ENCODE data around the gene SIAH2. TPM values are rescaled to one million over a fixed set of nuclear protein-coding genes. Genes with fewer than 3 reads are reported as not detected.
A peak's percentile ranks its signal among the peaks of the same experiment; 100 is the strongest.

The SIAH2 gene
- total RNA-seq, 5 donors from 2014 or later (not counting 1 experiment from before 2014, with no cell fraction given): 24.5 to 40.3 (median 26.4) TPM

GRCh38 chr3:150766742-150767141, 3.8 kb upstream of the SIAH2 start:
- no peak for DNase-seq
- no peak overlapping the region for H3K4me3 ChIP-seq (ENCODE audit: control insufficient read depth in 1 of 2, extremely low read depth in 1 of 2, low read length in 1 of 2)
- CTCF ChIA-PET: interaction anchor here (0.7 to 1.0 kb wide), 5 partner anchors 21 to 358 kb away, joined by 3 to 4 read pairs (median 3); partner anchors contain the start of gene SELENOT (in 1 of the 2)
- peaks cover 19 to 22% (median 21%) of the 10 kb centered on the region in 3 donors for H3K4me1 Mint-ChIP-seq
- WGBS (ENCODE audit: insufficient coverage): no CpG with 5 or more reads among the region's 3 CpGs
- no peaks in the 10 kb centered on the region for H3K27me3 Mint-ChIP-seq
- no peak overlapping the region for H3K27ac Mint-ChIP-seq
- H3K36me3 ChIP-seq (ENCODE audit: control insufficient read depth in 2 of 2, extremely low read depth in 1 of 2, insufficient read depth in 1 of 2, low read length in 1 of 2): no peaks in the 10 kb centered on the region
- H3K27me3 ChIP-seq (replicated peaks in 1 of 2; ENCODE audit: control insufficient read depth in 2 of 2, extremely low read depth in 1 of 2, insufficient read depth in 2 of 2, low read length in 1 of 2): no peaks in the 10 kb centered on the region
- H3K27ac ChIP-seq (ENCODE audit: low read length): no peak overlapping the region
- H3K9me3 Mint-ChIP-seq: no peaks in the 10 kb centered on the region
- no peak overlapping the region for H3K4me3 Mint-ChIP-seq
- no peaks in the 10 kb centered on the region for H3K36me3 Mint-ChIP-seq
- no peaks in the 10 kb centered on the region for H3K9me3 ChIP-seq
- H3K4me1 ChIP-seq (ENCODE audit: control insufficient read depth in 1 of 2, extremely low read depth in 1 of 2, insufficient read depth in 2 of 2, low read length in 2 of 2): peaks cover 3 to 13% of the 10 kb centered on the region in 2 experiments
- POLR2A ChIA-PET: interaction anchor here in 1 of 2 donors (0.7 kb wide), 1 partner anchor 214 kb away, joined by 3 read pairs; no protein-coding TSS in a partner anchor
- no peak for ATAC-seq (replicated peaks in 1 of 4)

GRCh38 chr3:150765949-150766720, 3.2 kb upstream of the SIAH2 start:
- 69% methylated on average over 5 of the region's 8 CpGs for WGBS (ENCODE audit: insufficient coverage)
- no peak for ATAC-seq (replicated peaks in 1 of 4)
- DNase-seq: no peak
- no peaks in the 10 kb centered on the region for H3K9me3 ChIP-seq
- Mint-ChIP-seq H3K36me3 (no peaks in the 10 kb centered on the region), H3K27me3 (no peaks in the 10 kb centered on the region), H3K27ac (peak overlapping the region in 1 of 2 donors; percentile 59), H3K9me3 (no peaks in the 10 kb centered on the region), H3K4me3 (no peak overlapping the region), H3K4me1 (peaks cover 23 to 27% (median 27%) of the 10 kb centered on the region in 3 donors)
- H3K4me3 ChIP-seq (ENCODE audit: control insufficient read depth in 1 of 2, extremely low read depth in 1 of 2, low read length in 1 of 2): no peak overlapping the region
- no peaks in the 10 kb centered on the region for H3K36me3 ChIP-seq (ENCODE audit: control insufficient read depth in 2 of 2, extremely low read depth in 1 of 2, insufficient read depth in 1 of 2, low read length in 1 of 2)
- H3K4me1 ChIP-seq (ENCODE audit: control insufficient read depth in 1 of 2, extremely low read depth in 1 of 2, insufficient read depth in 2 of 2, low read length in 2 of 2): peaks cover 9 to 13% of the 10 kb centered on the region in 2 experiments
- H3K27ac ChIP-seq (ENCODE audit: low read length): no peak overlapping the region
- ChIA-PET POLR2A (no interaction called here), CTCF (interaction anchor here (0.7 to 1.0 kb wide), 5 partner anchors 21 to 358 kb away, joined by 3 to 4 read pairs (median 3); partner anchors contain the start of gene SELENOT (in 1 of the 2))
- no peaks in the 10 kb centered on the region for H3K27me3 ChIP-seq (replicated peaks in 1 of 2; ENCODE audit: control insufficient read depth in 2 of 2, extremely low read depth in 1 of 2, insufficient read depth in 2 of 2, low read length in 1 of 2)

GRCh38 chr3:150764967-150765366, 2.0 kb upstream of the SIAH2 start:
- H3K9me3 Mint-ChIP-seq: no peaks in the 10 kb centered on the region
- peak overlapping the region in 2 of 3 donors; percentile 0 to 92 for H3K4me3 Mint-ChIP-seq
- Histone ChIP-seq H3K9me3 (no peaks in the 10 kb centered on the region), H3K4me1 (ENCODE audit: control insufficient read depth in 1 of 2, extremely low read depth in 1 of 2, insufficient read depth in 2 of 2, low read length in 2 of 2) (peaks cover 20% of the 10 kb centered on the region in 2 experiments), H3K27ac (ENCODE audit: low read length) (peak overlapping the region; percentile 97), H3K27me3 (replicated peaks in 1 of 2; ENCODE audit: control insufficient read depth in 2 of 2, extremely low read depth in 1 of 2, insufficient read depth in 2 of 2, low read length in 1 of 2) (no peaks in the 10 kb centered on the region), H3K36me3 (ENCODE audit: control insufficient read depth in 2 of 2, extremely low read depth in 1 of 2, insufficient read depth in 1 of 2, low read length in 1 of 2) (no peaks in the 10 kb centered on the region), H3K4me3 (ENCODE audit: control insufficient read depth in 1 of 2, extremely low read depth in 1 of 2, low read length in 1 of 2) (no peak overlapping the region)
- H3K36me3 Mint-ChIP-seq: no peaks in the 10 kb centered on the region
- H3K27ac Mint-ChIP-seq: peak overlapping the region; percentile 99
- no peak for DNase-seq
- no peaks in the 10 kb centered on the region for H3K27me3 Mint-ChIP-seq
- POLR2A ChIA-PET: no interaction called here
- CTCF ChIA-PET: interaction anchor here (1.1 to 2.9 kb wide), 6 partner anchors 12 to 220 kb away, joined by 3 to 20 read pairs (median 6); partner anchors contain the start of gene SELENOT (in 1 of the 2)
- no peak for ATAC-seq (replicated peaks in 1 of 4)
- peaks cover 34 to 39% (median 38%) of the 10 kb centered on the region in 3 donors for H3K4me1 Mint-ChIP-seq
- 80% methylated on average over 2 of the region's 2 CpGs for WGBS (ENCODE audit: insufficient coverage)

- Histone ChIP-seq H3K9me3 (no peaks in the 10 kb centered on the region), H3K4me3 (ENCODE audit: control insufficient read depth in 1 of 2, extremely low read depth in 1 of 2, low read length in 1 of 2) (no peak overlapping the region), H3K36me3 (ENCODE audit: control insufficient read depth in 2 of 2, extremely low read depth in 1 of 2, insufficient read depth in 1 of 2, low read length in 1 of 2) (no peaks in the 10 kb centered on the region), H3K4me1 (ENCODE audit: control insufficient read depth in 1 of 2, extremely low read depth in 1 of 2, insufficient read depth in 2 of 2, low read length in 2 of 2) (peaks cover 20 to 24% of the 10 kb centered on the region in 2 experiments), H3K27me3 (replicated peaks in 1 of 2; ENCODE audit: control insufficient read depth in 2 of 2, extremely low read depth in 1 of 2, insufficient read depth in 2 of 2, low read length in 1 of 2) (no peaks in the 10 kb centered on the region), H3K27ac (ENCODE audit: low read length) (peak overlapping the region; percentile 97)
- ATAC-seq (replicated peaks in 1 of 4) (no peak), DNase-seq (no peak)
- H3K4me1 Mint-ChIP-seq: peaks cover 38 to 43% (median 42%) of the 10 kb centered on the region in 3 donors
- H3K27me3 Mint-ChIP-seq: no peaks in the 10 kb centered on the region
- peak overlapping the region; percentile 92 to 94 (median 92) for H3K4me3 Mint-ChIP-seq
- H3K36me3 Mint-ChIP-seq: no peaks in the 10 kb centered on the region
- ChIA-PET POLR2A (interaction anchor here (0.5 to 1.9 kb wide), 5 partner anchors 13 to 1422 kb away, joined by 3 to 4 read pairs (median 4); partner anchors contain the start of gene SERP1 (in 1 of the 2)), CTCF (interaction anchor here (0.5 to 2.9 kb wide), 11 partner anchors 9 to 269 kb away, joined by 3 to 20 read pairs (median 5); partner anchors contain the start of gene SELENOT (in 1 of the 2))
- no peaks in the 10 kb centered on the region for H3K9me3 Mint-ChIP-seq
- 62% methylated on average over 5 of the region's 5 CpGs for WGBS (ENCODE audit: insufficient coverage)
- peak overlapping the region; percentile 99 for H3K27ac Mint-ChIP-seq
These were observed 1.6 kb upstream of the SIAH2 start for GRCh38 chr3:150764566-150764965.

GRCh38 chr3:150763841-150764483, 993 bp upstream of the SIAH2 start:
- Mint-ChIP-seq H3K4me1 (peaks cover 44 to 48% (median 47%) of the 10 kb centered on the region in 3 donors), H3K9me3 (no peaks in the 10 kb centered on the region), H3K4me3 (peak overlapping the region; percentile 92 to 94 (median 92)), H3K27ac (peak overlapping the region; percentile 99), H3K27me3 (no peaks in the 10 kb centered on the region), H3K36me3 (no peaks in the 10 kb centered on the region)
- Histone ChIP-seq H3K27me3 (replicated peaks in 1 of 2; ENCODE audit: control insufficient read depth in 2 of 2, extremely low read depth in 1 of 2, insufficient read depth in 2 of 2, low read length in 1 of 2) (no peaks in the 10 kb centered on the region), H3K4me1 (ENCODE audit: control insufficient read depth in 1 of 2, extremely low read depth in 1 of 2, insufficient read depth in 2 of 2, low read length in 2 of 2) (peaks cover 20 to 30% of the 10 kb centered on the region in 2 experiments), H3K36me3 (ENCODE audit: control insufficient read depth in 2 of 2, extremely low read depth in 1 of 2, insufficient read depth in 1 of 2, low read length in 1 of 2) (no peaks in the 10 kb centered on the region), H3K4me3 (ENCODE audit: control insufficient read depth in 1 of 2, extremely low read depth in 1 of 2, low read length in 1 of 2) (peak overlapping the region; percentile 73 to 77), H3K9me3 (no peaks in the 10 kb centered on the region), H3K27ac (ENCODE audit: low read length) (peak overlapping the region; percentile 97)
- DNase-seq (peak in 8 of 35 experiments; percentile 11 to 64 (median 17)), ATAC-seq (replicated peaks in 1 of 4) (peak; percentile 5 to 18 (median 12))
- POLR2A ChIA-PET: interaction anchor here (0.5 to 3.3 kb wide), 18 partner anchors 9 to 1422 kb away, joined by 3 to 27 read pairs (median 3); partner anchors contain the start of genes SERP1 (in 2 of the 2), EIF2A (in 1 of the 2), ERICH6 (in 1 of the 2) and SELENOT (in 1 of the 2)
- CTCF ChIA-PET: interaction anchor here (0.5 to 2.9 kb wide), 18 partner anchors 9 to 794 kb away, joined by 3 to 20 read pairs (median 4); partner anchors contain the start of genes ERICH6 (in 1 of the 2) and SELENOT (in 1 of the 2)
- WGBS (ENCODE audit: insufficient coverage): 2% methylated on average over 24 of the region's 27 CpGs

Measured in T-cell (primary cell).